GM23338 (cell line): ENCODE results near the gene KCTD2. TPM values are rescaled to one million over a fixed set of nuclear protein-coding genes. Genes with fewer than 3 reads are reported as not detected.
A peak's percentile ranks its signal among the peaks of the same experiment; 100 is the strongest.
"Not testable (repeated sequence)": the region's sequence is repeated elsewhere in the genome, so short reads cannot be mapped to it uniquely, and the experiment has no call there.

ENCODE experiments used
- ATAC-seq: fragments of 200-7000 bp; cut with Tn5 transposase; 3 replicates; pipeline ENCODE4 v1.9.1; 2020
- DNase-seq: peaks from one replicate; pipeline ENCODE4 v3.0.0-alpha.2; 2015; ENCODE audit warnings: low spot score
- H2AFZ ChIP-seq: fragments of 200-600 bp; sonication (generic); 2 replicates; pipeline ENCODE4 v1.8.0; 2016; ENCODE audit warnings: antibody characterized with exemption, mild to moderate bottlenecking, moderate library complexity
- H3F3A ChIP-seq: fragments of 200-600 bp; sonication (generic); replicated peaks from 2 replicates; pipeline ENCODE4 v1.8.0; 2017; ENCODE audit warnings: antibody characterized with exemption, mixed run types, low read depth
- H3K27ac ChIP-seq: fragments of 200-600 bp; sonication (generic); 2 replicates; pipeline ENCODE4 v1.6.1; 2016; ENCODE audit warnings: low read depth
- H3K27me3 ChIP-seq: fragments of 200-600 bp; sonication (generic); 2 replicates; pipeline ENCODE4 v1.8.0; 2016; ENCODE audit warnings: mild to moderate bottlenecking, mixed run types, moderate library complexity; ENCODE audit not compliant: insufficient read depth
- H3K36me3 ChIP-seq: fragments of 200-600 bp; sonication (generic); 2 replicates; pipeline ENCODE4 v1.8.0; 2016; ENCODE audit warnings: mild to moderate bottlenecking; ENCODE audit not compliant: insufficient read depth
- H3K4me1 ChIP-seq: fragments of 200-600 bp; sonication (generic); 2 replicates; pipeline ENCODE4 v1.8.0; 2016; ENCODE audit warnings: mild to moderate bottlenecking, moderate library complexity; ENCODE audit not compliant: insufficient read depth
- H3K4me2 ChIP-seq: fragments of 200-600 bp; sonication (generic); 2 replicates; pipeline ENCODE4 v1.7.1; 2017; ENCODE audit warnings: mixed run types
- H3K4me3 ChIP-seq: fragments of 200-600 bp; sonication (generic); 2 replicates; pipeline ENCODE4 v1.6.1; 2016; ENCODE audit warnings: mixed run types
- H3K79me2 ChIP-seq: fragments of 200-600 bp; sonication (generic); replicated peaks from 2 replicates; pipeline ENCODE4 v1.8.0; 2017; ENCODE audit warnings: mild to moderate bottlenecking; ENCODE audit not compliant: insufficient read depth
- H3K9me2 ChIP-seq: fragments of 200-600 bp; sonication (generic); 2 replicates; pipeline ENCODE4 v1.8.0; 2017; ENCODE audit not compliant: insufficient read depth
- H4K20me1 ChIP-seq: fragments of 200-600 bp; sonication (generic); replicated peaks from 2 replicates; pipeline ENCODE4 v1.8.0; 2017; ENCODE audit warnings: mild to moderate bottlenecking; ENCODE audit not compliant: insufficient read depth
- H3K27ac Mint-ChIP-seq: 2 replicates; pipeline ENCODE4 v1.8.0; 2020; ENCODE audit warnings: inconsistent platforms, mild to moderate bottlenecking, moderate library complexity, mixed read lengths
- H3K27me3 Mint-ChIP-seq: 3 replicates; pipeline ENCODE4 v1.8.0; 2022; ENCODE audit warnings: low read depth, mild to moderate bottlenecking, moderate library complexity, mixed read lengths, inconsistent platforms; ENCODE audit not compliant: insufficient read depth, poor library complexity
- H3K36me3 Mint-ChIP-seq: 3 replicates; pipeline ENCODE4 v1.8.0; 2021; ENCODE audit warnings: low read depth, mild to moderate bottlenecking, inconsistent platforms, moderate library complexity, mixed read lengths
- H3K4me1 Mint-ChIP-seq: 3 replicates; pipeline ENCODE4 v1.8.0; 2020; ENCODE audit warnings: mild to moderate bottlenecking, inconsistent platforms, mixed read lengths
- H3K4me3 Mint-ChIP-seq: 3 replicates; pipeline ENCODE4 v1.8.0; 2021; ENCODE audit warnings: moderate library complexity, mild to moderate bottlenecking, inconsistent platforms, mixed read lengths
- H3K9me3 Mint-ChIP-seq: 3 replicates; pipeline ENCODE4 v1.8.0; 2020; ENCODE audit warnings: moderate library complexity, mild to moderate bottlenecking, inconsistent platforms, mixed read lengths
- NANOG ChIP-seq: IDR thresholded peaks from 2 replicates; pipeline ENCODE4 v1.6.1; 2016; ENCODE audit warnings: antibody characterized with exemption, borderline replicate concordance
- STAT1 ChIP-seq: IDR thresholded peaks from one replicate; pipeline ENCODE4 v1.6.1; 2016; ENCODE audit warnings: antibody characterized with exemption; ENCODE audit not compliant: unreplicated experiment
- polyA plus RNA-seq: library from polyadenylated mRNA; unstranded; fragments of >200 nt; fragmentation: Nextera tagmentation; extraction: Ambion mirVana; gene quantifications from 2 replicates; pipeline ENCODE4 v1.2.1, GENCODE V29; 2016
- total RNA-seq: library from RNA; depleted of rRNA; stranded (reverse); fragments of >200 nt; shearing (Covaris generic); gene quantifications from 2 replicates; pipeline ENCODE4 v1.2.3, GENCODE V29; 2014
- TF ChIP-seq, protein P1 (sequence below): fragments of 250-450 bp; sonication (Bioruptor Pico); IDR thresholded peaks from 2 replicates; pipeline ENCODE4 v1.5.0; 2020; ENCODE audit warnings: mild to moderate bottlenecking, moderate library complexity
- TF ChIP-seq, protein P2 (sequence below): IDR thresholded peaks from 2 replicates; pipeline ENCODE4 v1.6.1; 2016; ENCODE audit warnings: antibody characterized with exemption

KCTD2 gene
- total and polyA plus RNA-seq, 2 experiments from 2014 or later = 7.4 to 30.0 TPM

DNA sequence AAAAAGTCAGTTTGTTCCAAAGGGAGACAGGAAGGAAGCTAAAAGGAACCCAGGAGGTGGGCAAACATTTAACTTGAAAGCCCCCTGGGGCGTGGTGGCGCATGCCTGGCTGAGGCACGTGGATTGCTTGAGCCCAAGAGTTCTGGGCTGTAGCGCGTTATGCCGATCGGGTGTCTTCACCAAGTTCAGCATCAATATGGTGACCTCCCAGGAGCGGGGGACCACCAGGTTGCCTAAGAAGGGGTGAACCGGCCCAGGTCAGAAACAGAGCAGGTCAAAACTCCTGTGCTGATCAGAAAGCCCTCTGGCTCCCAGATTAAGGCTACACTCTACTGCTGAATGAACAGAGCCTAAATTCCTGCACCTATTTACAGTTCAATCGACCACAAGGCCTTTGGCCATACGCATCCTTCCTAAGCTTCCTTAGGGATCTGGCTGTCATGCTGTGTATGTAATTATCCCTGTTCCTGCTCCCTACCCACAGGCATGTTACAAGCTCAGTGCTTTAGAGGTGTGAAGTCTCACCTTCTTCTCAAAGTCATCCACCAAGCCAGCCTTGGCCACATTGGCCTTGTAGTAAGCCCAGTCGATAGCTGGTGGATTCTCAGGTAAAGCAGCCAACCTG is 5.3 kb upstream of the KCTD2 start (continued):
- TF ChIP-seq, protein P1, sequence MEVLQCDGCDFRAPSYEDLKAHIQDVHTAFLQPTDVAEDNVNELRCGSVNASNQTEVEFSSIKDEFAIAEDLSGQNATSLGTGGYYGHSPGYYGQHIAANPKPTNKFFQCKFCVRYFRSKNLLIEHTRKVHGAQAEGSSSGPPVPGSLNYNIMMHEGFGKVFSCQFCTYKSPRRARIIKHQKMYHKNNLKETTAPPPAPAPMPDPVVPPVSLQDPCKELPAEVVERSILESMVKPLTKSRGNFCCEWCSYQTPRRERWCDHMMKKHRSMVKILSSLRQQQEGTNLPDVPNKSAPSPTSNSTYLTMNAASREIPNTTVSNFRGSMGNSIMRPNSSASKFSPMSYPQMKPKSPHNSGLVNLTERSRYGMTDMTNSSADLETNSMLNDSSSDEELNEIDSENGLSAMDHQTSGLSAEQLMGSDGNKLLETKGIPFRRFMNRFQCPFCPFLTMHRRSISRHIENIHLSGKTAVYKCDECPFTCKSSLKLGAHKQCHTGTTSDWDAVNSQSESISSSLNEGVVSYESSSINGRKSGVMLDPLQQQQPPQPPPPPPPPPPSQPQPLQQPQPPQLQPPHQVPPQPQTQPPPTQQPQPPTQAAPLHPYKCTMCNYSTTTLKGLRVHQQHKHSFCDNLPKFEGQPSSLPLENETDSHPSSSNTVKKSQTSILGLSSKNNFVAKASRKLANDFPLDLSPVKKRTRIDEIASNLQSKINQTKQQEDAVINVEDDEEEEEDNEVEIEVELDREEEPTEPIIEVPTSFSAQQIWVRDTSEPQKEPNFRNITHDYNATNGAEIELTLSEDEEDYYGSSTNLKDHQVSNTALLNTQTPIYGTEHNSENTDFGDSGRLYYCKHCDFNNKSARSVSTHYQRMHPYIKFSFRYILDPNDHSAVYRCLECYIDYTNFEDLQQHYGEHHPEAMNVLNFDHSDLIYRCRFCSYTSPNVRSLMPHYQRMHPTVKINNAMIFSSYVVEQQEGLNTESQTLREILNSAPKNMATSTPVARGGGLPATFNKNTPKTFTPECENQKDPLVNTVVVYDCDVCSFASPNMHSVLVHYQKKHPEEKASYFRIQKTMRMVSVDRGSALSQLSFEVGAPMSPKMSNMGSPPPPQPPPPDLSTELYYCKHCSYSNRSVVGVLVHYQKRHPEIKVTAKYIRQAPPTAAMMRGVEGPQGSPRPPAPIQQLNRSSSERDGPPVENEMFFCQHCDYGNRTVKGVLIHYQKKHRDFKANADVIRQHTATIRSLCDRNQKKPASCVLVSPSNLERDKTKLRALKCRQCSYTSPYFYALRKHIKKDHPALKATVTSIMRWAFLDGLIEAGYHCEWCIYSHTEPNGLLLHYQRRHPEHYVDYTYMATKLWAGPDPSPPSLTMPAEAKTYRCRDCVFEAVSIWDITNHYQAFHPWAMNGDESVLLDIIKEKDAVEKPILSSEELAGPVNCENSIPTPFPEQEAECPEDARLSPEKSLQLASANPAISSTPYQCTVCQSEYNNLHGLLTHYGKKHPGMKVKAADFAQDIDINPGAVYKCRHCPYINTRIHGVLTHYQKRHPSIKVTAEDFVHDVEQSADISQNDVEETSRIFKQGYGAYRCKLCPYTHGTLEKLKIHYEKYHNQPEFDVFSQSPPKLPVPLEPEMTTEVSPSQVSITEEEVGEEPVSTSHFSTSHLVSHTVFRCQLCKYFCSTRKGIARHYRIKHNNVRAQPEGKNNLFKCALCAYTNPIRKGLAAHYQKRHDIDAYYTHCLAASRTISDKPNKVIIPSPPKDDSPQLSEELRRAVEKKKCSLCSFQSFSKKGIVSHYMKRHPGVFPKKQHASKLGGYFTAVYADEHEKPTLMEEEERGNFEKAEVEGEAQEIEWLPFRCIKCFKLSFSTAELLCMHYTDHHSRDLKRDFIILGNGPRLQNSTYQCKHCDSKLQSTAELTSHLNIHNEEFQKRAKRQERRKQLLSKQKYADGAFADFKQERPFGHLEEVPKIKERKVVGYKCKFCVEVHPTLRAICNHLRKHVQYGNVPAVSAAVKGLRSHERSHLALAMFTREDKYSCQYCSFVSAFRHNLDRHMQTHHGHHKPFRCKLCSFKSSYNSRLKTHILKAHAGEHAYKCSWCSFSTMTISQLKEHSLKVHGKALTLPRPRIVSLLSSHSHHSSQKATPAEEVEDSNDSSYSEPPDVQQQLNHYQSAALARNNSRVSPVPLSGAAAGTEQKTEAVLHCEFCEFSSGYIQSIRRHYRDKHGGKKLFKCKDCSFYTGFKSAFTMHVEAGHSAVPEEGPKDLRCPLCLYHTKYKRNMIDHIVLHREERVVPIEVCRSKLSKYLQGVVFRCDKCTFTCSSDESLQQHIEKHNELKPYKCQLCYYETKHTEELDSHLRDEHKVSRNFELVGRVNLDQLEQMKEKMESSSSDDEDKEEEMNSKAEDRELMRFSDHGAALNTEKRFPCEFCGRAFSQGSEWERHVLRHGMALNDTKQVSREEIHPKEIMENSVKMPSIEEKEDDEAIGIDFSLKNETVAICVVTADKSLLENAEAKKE (CRISPR knock-in tag) = no peak
- TF ChIP-seq NANOG = no peak
- TF ChIP-seq STAT1 = no peak
- TF ChIP-seq, protein P2, sequence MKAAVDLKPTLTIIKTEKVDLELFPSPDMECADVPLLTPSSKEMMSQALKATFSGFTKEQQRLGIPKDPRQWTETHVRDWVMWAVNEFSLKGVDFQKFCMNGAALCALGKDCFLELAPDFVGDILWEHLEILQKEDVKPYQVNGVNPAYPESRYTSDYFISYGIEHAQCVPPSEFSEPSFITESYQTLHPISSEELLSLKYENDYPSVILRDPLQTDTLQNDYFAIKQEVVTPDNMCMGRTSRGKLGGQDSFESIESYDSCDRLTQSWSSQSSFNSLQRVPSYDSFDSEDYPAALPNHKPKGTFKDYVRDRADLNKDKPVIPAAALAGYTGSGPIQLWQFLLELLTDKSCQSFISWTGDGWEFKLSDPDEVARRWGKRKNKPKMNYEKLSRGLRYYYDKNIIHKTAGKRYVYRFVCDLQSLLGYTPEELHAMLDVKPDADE = no peak

- Mint-ChIP-seq H3K36me3 (peaks cover 47% of the 10 kb centered on the region), H3K4me1 (peaks cover 44% of the 10 kb centered on the region), H3K27ac (peak overlapping the region; percentile 65; the same call in 1 of the 2 replicates), H3K4me3 (peak overlapping the region; percentile 45; the same call in 2 of the 3 replicates), H3K27me3 (peaks cover 14% of the 10 kb centered on the region)
- not testable (repeated sequence) for H3K9me3 Mint-ChIP-seq, DNase-seq, H3K4me3 ChIP-seq, H3K9me2 ChIP-seq, H3K27me3 ChIP-seq, H2AFZ ChIP-seq, ATAC-seq
- Histone ChIP-seq H3F3A (peaks cover 51% of the 10 kb centered on the region), H3K79me2 (peaks cover 50% of the 10 kb centered on the region), H3K27ac (peak overlapping the region; percentile 95), H4K20me1 (peaks cover 12% of the 10 kb centered on the region), H3K4me1 (peaks cover 39% of the 10 kb centered on the region), H3K36me3 (peaks cover 19% of the 10 kb centered on the region), H3K4me2 (peak overlapping the region; percentile 67)
These were observed 3.2 kb upstream of the KCTD2 start for GRCh38 chr17:75043789-75044188.
